Measurements from ENCODE around the gene DPM3.

DNA sequence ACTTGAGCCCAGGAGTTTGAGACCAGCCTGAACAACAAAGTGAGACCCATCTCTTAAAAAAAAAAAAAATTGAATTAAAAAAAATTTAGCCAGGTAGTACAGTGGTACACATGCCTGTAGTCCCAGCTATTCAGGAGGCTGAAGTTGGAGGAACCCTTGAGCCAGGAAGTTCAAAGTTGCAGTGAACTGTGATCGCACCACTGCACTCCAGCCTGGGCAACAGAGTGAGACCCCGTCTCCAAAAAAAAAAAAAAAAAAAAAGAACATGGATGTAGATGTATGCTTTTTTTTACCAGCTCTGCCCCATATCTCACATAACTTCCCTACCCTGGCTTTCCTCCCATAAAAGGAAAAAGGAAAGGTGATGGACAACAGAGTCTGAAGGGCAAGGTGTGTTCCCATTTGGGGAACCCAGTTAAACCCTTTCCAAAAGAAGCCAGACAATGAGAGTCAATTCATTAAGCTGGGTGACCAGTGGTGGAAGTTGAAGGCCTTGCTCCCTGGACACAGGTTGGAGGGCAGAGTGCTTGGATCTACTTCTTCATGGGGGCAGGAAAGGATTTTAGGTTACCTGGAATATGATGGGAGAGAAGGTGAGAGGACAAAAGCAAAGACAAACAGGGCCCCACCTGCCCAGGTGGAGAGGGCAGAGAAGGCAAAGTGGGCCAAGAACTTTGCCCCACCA is 29.9 kb upstream of the DPM3 start:
- TF ChIP-seq FOXK2 (IDR thresholded peaks at IDR 0.05): no peak
- no peak for TF ChIP-seq HDGF (IDR thresholded peaks at IDR 0.05; ENCODE audit: borderline replicate concordance)
- no peak for TF ChIP-seq ELF4 (IDR thresholded peaks at IDR 0.05)
- TF ChIP-seq FOXM1 (IDR thresholded peaks at IDR 0.05; ENCODE audit: borderline replicate concordance): no peak
- TF ChIP-seq L3MBTL2 (conservative IDR thresholded peaks at IDR 0.05): no peak
- no peak for TF ChIP-seq BHLHE40 (IDR thresholded peaks at IDR 0.05; ENCODE audit: borderline replicate concordance)
- TF ChIP-seq SP1 (IDR thresholded peaks at IDR 0.05): no peak
- no peak for TF ChIP-seq TARDBP (IDR thresholded peaks at IDR 0.05)
- no peak for TF ChIP-seq LEF1 (IDR thresholded peaks at IDR 0.05; ENCODE audit: borderline replicate concordance)
- no peak for TF ChIP-seq FOXA1 (IDR thresholded peaks at IDR 0.05)
